ENCODE measurements around the gene C5orf46.

The C5orf46 gene

GRCh38 chr5:147853372-147853987 lies 52.9 kb downstream of the C5orf46 start:
- no peaks in the 10 kb centered on the region for H3K36me3 ChIP-seq (ENCODE audit: control insufficient read depth, insufficient read depth, low read length)
- DNase-seq, result no peak
- no peak overlapping the region for H3K27ac ChIP-seq (ENCODE audit: insufficient read depth, low read length, poor library complexity, severe bottlenecking)

GRCh38 chr5:147852365-147852764 lies 54.0 kb downstream of the C5orf46 start:
- Histone ChIP-seq H3K9me3 (ENCODE audit: control insufficient read depth, low read length) (no peaks in the 10 kb centered on the region), H3K36me3 (ENCODE audit: control insufficient read depth, insufficient read depth, low read length) (no peaks in the 10 kb centered on the region), H3K27ac (ENCODE audit: insufficient read depth, low read length, poor library complexity, severe bottlenecking) (no peak overlapping the region), H3K4me3 (ENCODE audit: insufficient read depth, low read depth, low read length, poor library complexity, severe bottlenecking) (no peak overlapping the region), H3K4me1 (ENCODE audit: control insufficient read depth, insufficient read depth, low read length, poor library complexity, severe bottlenecking) (no peaks in the 10 kb centered on the region), H3K27me3 (replicated peaks; ENCODE audit: control insufficient read depth, insufficient read depth, low read length, poor library complexity, severe bottlenecking) (no peaks in the 10 kb centered on the region)
- no peak for DNase-seq

More at GRCh38 chr5:147853372-147853987, 52.9 kb downstream of the C5orf46 start:
- Histone ChIP-seq H3K27me3 (replicated peaks; ENCODE audit: control insufficient read depth, insufficient read depth, low read length, poor library complexity, severe bottlenecking) (no peaks in the 10 kb centered on the region), H3K9me3 (ENCODE audit: control insufficient read depth, low read length) (no peaks in the 10 kb centered on the region), H3K4me3 (ENCODE audit: insufficient read depth, low read depth, low read length, poor library complexity, severe bottlenecking) (no peak overlapping the region), H3K4me1 (ENCODE audit: control insufficient read depth, insufficient read depth, low read length, poor library complexity, severe bottlenecking) (no peaks in the 10 kb centered on the region)

GRCh38 chr5:147851578-147851977 lies 54.8 kb downstream of the C5orf46 start:
- H3K27ac ChIP-seq (ENCODE audit: insufficient read depth, low read length, poor library complexity, severe bottlenecking), result no peak overlapping the region
- no peaks in the 10 kb centered on the region for H3K9me3 ChIP-seq (ENCODE audit: control insufficient read depth, low read length)
- no peak for DNase-seq
- H3K4me3 ChIP-seq (ENCODE audit: insufficient read depth, low read depth, low read length, poor library complexity, severe bottlenecking), result no peak overlapping the region
- no peaks in the 10 kb centered on the region for H3K27me3 ChIP-seq (replicated peaks; ENCODE audit: control insufficient read depth, insufficient read depth, low read length, poor library complexity, severe bottlenecking)
- H3K4me1 ChIP-seq (ENCODE audit: control insufficient read depth, insufficient read depth, low read length, poor library complexity, severe bottlenecking), result no peaks in the 10 kb centered on the region
- H3K36me3 ChIP-seq (ENCODE audit: control insufficient read depth, insufficient read depth, low read length), result no peaks in the 10 kb centered on the region

GRCh38 chr5:147849226-147849625 lies 57.1 kb downstream of the C5orf46 start:
- no peak for DNase-seq
- no peaks in the 10 kb centered on the region for H3K9me3 ChIP-seq (ENCODE audit: control insufficient read depth, low read length)
- no peaks in the 10 kb centered on the region for H3K36me3 ChIP-seq (ENCODE audit: control insufficient read depth, insufficient read depth, low read length)
- no peak overlapping the region for H3K4me3 ChIP-seq (ENCODE audit: insufficient read depth, low read depth, low read length, poor library complexity, severe bottlenecking)
- no peaks in the 10 kb centered on the region for H3K27me3 ChIP-seq (replicated peaks; ENCODE audit: control insufficient read depth, insufficient read depth, low read length, poor library complexity, severe bottlenecking)
- H3K4me1 ChIP-seq (ENCODE audit: control insufficient read depth, insufficient read depth, low read length, poor library complexity, severe bottlenecking), result no peaks in the 10 kb centered on the region
- no peak overlapping the region for H3K27ac ChIP-seq (ENCODE audit: insufficient read depth, low read length, poor library complexity, severe bottlenecking)

GRCh38 chr5:147845618-147846017 lies 60.7 kb downstream of the C5orf46 start:
- H3K9me3 ChIP-seq (ENCODE audit: control insufficient read depth, low read length), result no peaks in the 10 kb centered on the region
- no peak overlapping the region for H3K27ac ChIP-seq (ENCODE audit: insufficient read depth, low read length, poor library complexity, severe bottlenecking)
- no peak overlapping the region for H3K4me3 ChIP-seq (ENCODE audit: insufficient read depth, low read depth, low read length, poor library complexity, severe bottlenecking)
- H3K36me3 ChIP-seq (ENCODE audit: control insufficient read depth, insufficient read depth, low read length), result no peaks in the 10 kb centered on the region
- no peak for DNase-seq
- H3K4me1 ChIP-seq (ENCODE audit: control insufficient read depth, insufficient read depth, low read length, poor library complexity, severe bottlenecking), result no peaks in the 10 kb centered on the region
- no peaks in the 10 kb centered on the region for H3K27me3 ChIP-seq (replicated peaks; ENCODE audit: control insufficient read depth, insufficient read depth, low read length, poor library complexity, severe bottlenecking)

GRCh38 chr5:147844846-147845245 lies 61.5 kb downstream of the C5orf46 start:
- Histone ChIP-seq H3K27me3 (replicated peaks; ENCODE audit: control insufficient read depth, insufficient read depth, low read length, poor library complexity, severe bottlenecking) (no peaks in the 10 kb centered on the region), H3K36me3 (ENCODE audit: control insufficient read depth, insufficient read depth, low read length) (no peaks in the 10 kb centered on the region), H3K4me3 (ENCODE audit: insufficient read depth, low read depth, low read length, poor library complexity, severe bottlenecking) (no peak overlapping the region), H3K9me3 (ENCODE audit: control insufficient read depth, low read length) (no peaks in the 10 kb centered on the region), H3K27ac (ENCODE audit: insufficient read depth, low read length, poor library complexity, severe bottlenecking) (no peak overlapping the region), H3K4me1 (ENCODE audit: control insufficient read depth, insufficient read depth, low read length, poor library complexity, severe bottlenecking) (no peaks in the 10 kb centered on the region)
- no peak for DNase-seq

GRCh38 chr5:147842869-147843268 lies 63.5 kb downstream of the C5orf46 start:
- Histone ChIP-seq H3K4me3 (ENCODE audit: insufficient read depth, low read depth, low read length, poor library complexity, severe bottlenecking) (no peak overlapping the region), H3K27ac (ENCODE audit: insufficient read depth, low read length, poor library complexity, severe bottlenecking) (no peak overlapping the region), H3K36me3 (ENCODE audit: control insufficient read depth, insufficient read depth, low read length) (no peaks in the 10 kb centered on the region), H3K9me3 (ENCODE audit: control insufficient read depth, low read length) (no peaks in the 10 kb centered on the region), H3K27me3 (replicated peaks; ENCODE audit: control insufficient read depth, insufficient read depth, low read length, poor library complexity, severe bottlenecking) (no peaks in the 10 kb centered on the region), H3K4me1 (ENCODE audit: control insufficient read depth, insufficient read depth, low read length, poor library complexity, severe bottlenecking) (no peaks in the 10 kb centered on the region)
- DNase-seq, result no peak

Data from effector memory CD4-positive, alpha-beta T cell (primary cell).